ENCODE results near the gene HECW1.
"Not testable (repeated sequence)": the region's sequence is repeated elsewhere in the genome, so short reads cannot be mapped to it uniquely, and the experiment has no call there.

The HECW1 gene

GRCh38 chr7:43307522-43307921 lies 195.1 kb downstream of the HECW1 start:
- no peak for DNase-seq (ENCODE audit: low read depth in 2 of 2)

- DNase-seq (ENCODE audit: low read depth in 2 of 2) = no peak
Observed at GRCh38 chr7:43308913-43309705, 196.7 kb downstream of the HECW1 start.

GRCh38 chr7:43309706-43310022 lies 197.2 kb downstream of the HECW1 start:
- DNase-seq (ENCODE audit: low read depth in 2 of 2) = no peak

GRCh38 chr7:43311052-43311451 lies 198.6 kb downstream of the HECW1 start:
- no peak for DNase-seq (ENCODE audit: low read depth in 2 of 2)

- DNase-seq (ENCODE audit: low read depth in 2 of 2) = no peak
Observed at GRCh38 chr7:43311694-43312093, 199.2 kb downstream of the HECW1 start.

GRCh38 chr7:43313628-43314378 lies 201.4 kb downstream of the HECW1 start:
- no peak for DNase-seq (ENCODE audit: low read depth in 2 of 2)

- no peak for DNase-seq (ENCODE audit: low read depth in 2 of 2)
Observed at GRCh38 chr7:43314379-43315158, 202.1 kb downstream of the HECW1 start.

- no peak for DNase-seq (ENCODE audit: low read depth in 2 of 2)
Observed at GRCh38 chr7:43317075-43317474, 204.6 kb downstream of the HECW1 start.

- DNase-seq (ENCODE audit: low read depth in 2 of 2) = no peak
Observed at GRCh38 chr7:43318188-43318770, 205.8 kb downstream of the HECW1 start.

GRCh38 chr7:43325595-43325994 lies 213.1 kb downstream of the HECW1 start:
- no peak for DNase-seq (ENCODE audit: low read depth in 2 of 2)

- DNase-seq (ENCODE audit: low read depth in 2 of 2) = no peak
Observed at GRCh38 chr7:43328336-43328735, 215.9 kb downstream of the HECW1 start.

- DNase-seq (ENCODE audit: low read depth in 2 of 2) = no peak
Observed at GRCh38 chr7:43328785-43329380, 216.4 kb downstream of the HECW1 start.

- no peak for DNase-seq (ENCODE audit: low read depth in 2 of 2)
Observed at GRCh38 chr7:43332193-43332796, 219.8 kb downstream of the HECW1 start.

GRCh38 chr7:43337191-43337590 lies 224.7 kb downstream of the HECW1 start:
- DNase-seq (ENCODE audit: low read depth in 2 of 2) = no peak

- no peak for DNase-seq (ENCODE audit: low read depth in 2 of 2)
Observed at GRCh38 chr7:43337811-43338210, 225.4 kb downstream of the HECW1 start.

- DNase-seq (ENCODE audit: low read depth in 2 of 2) = no peak
Observed at GRCh38 chr7:43341132-43341531, 228.7 kb downstream of the HECW1 start.

- not testable (repeated sequence) for DNase-seq (ENCODE audit: low read depth in 2 of 2)
Observed at GRCh38 chr7:43343417-43343816, 231.0 kb downstream of the HECW1 start.

GRCh38 chr7:43345696-43346095 lies 233.2 kb downstream of the HECW1 start:
- DNase-seq (ENCODE audit: low read depth in 2 of 2) = not testable (repeated sequence)

GRCh38 chr7:43351683-43352082 lies 239.2 kb downstream of the HECW1 start:
- no peak for DNase-seq (ENCODE audit: low read depth in 2 of 2)

GRCh38 chr7:43353902-43354301 lies 241.5 kb downstream of the HECW1 start:
- no peak for DNase-seq (ENCODE audit: low read depth in 2 of 2)

- no peak for DNase-seq (ENCODE audit: low read depth in 2 of 2)
Observed at GRCh38 chr7:43362652-43363034, 250.2 kb downstream of the HECW1 start.

Measured in fibroblast of skin of left biceps (primary cell).